Measurements from ENCODE around the gene ATXN7L1.
A peak's percentile ranks its signal among the peaks of the same experiment; 100 is the strongest.

Gene ATXN7L1

DNA sequence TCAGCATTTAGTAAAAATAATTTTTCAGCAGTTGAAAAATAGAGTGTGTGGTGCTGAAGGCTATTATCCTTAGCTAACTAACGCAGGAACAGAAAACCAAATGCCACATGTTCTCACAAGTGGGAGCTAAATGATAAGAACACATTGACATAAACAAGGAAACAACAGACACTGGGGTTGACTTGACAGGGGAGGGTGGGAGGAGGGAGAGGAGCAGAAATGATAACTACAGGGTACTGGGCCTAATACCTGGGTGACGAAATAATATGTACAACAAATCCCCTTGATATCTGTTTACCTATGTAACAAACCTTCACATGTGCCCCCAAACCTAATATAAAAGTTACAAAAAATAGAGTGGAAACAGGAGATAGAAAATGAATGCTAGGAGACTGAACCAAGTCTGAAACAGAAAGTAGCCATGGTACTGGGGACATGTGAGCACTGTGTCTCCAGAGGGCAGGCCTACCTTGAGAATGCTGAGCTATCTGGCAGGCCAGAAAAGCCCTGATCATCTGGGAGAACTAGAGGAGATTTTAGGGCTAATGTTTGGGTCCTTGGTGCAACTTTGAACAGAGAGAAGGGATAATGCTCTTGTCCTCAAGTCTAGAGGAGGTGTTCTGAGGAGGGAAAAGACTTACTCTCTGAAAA is 290.4 kb downstream of the ATXN7L1 start:
- TF ChIP-seq, protein P1, sequence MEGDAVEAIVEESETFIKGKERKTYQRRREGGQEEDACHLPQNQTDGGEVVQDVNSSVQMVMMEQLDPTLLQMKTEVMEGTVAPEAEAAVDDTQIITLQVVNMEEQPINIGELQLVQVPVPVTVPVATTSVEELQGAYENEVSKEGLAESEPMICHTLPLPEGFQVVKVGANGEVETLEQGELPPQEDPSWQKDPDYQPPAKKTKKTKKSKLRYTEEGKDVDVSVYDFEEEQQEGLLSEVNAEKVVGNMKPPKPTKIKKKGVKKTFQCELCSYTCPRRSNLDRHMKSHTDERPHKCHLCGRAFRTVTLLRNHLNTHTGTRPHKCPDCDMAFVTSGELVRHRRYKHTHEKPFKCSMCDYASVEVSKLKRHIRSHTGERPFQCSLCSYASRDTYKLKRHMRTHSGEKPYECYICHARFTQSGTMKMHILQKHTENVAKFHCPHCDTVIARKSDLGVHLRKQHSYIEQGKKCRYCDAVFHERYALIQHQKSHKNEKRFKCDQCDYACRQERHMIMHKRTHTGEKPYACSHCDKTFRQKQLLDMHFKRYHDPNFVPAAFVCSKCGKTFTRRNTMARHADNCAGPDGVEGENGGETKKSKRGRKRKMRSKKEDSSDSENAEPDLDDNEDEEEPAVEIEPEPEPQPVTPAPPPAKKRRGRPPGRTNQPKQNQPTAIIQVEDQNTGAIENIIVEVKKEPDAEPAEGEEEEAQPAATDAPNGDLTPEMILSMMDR (IDR thresholded peaks at IDR 0.05; ENCODE audit: control extremely low read depth, extremely low read depth, low read depth, missing control alignments) = no peak
- ChIA-PET POLR2A (no interaction called here), CTCF (interaction anchor here (0.8 to 2.4 kb wide), 5 partner anchors 9 to 664 kb away, joined by 3 to 5 read pairs (median 4); no protein-coding TSS in a partner anchor)
- peak; percentile 29 for DNase-seq (ENCODE audit: extremely low spot score)

DNA sequence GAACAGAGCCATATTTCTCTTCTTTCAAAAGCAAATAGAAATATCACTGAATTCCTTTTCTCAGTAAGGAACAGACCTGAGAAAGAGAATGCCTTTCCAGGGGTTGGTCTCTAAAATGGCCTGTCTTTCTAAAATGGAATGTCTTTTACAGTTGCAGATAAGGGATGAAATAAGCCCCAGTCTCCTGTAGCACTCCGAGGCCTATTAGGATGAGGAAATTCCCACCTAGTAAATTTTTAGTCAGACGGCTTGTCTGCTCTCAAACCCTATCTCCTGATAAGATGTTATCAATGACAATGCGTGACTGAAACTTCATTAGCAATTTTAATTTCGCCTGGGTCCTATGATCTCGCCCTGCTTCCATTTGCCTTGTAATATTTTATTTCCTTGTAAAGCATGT is 292.2 kb downstream of the ATXN7L1 start:
- DNase-seq (ENCODE audit: extremely low spot score) = no peak
- ChIA-PET POLR2A (no interaction called here), CTCF (no interaction called here)
- TF ChIP-seq, protein P1 (IDR thresholded peaks at IDR 0.05; ENCODE audit: control extremely low read depth, extremely low read depth, low read depth, missing control alignments) = no peak

DNA sequence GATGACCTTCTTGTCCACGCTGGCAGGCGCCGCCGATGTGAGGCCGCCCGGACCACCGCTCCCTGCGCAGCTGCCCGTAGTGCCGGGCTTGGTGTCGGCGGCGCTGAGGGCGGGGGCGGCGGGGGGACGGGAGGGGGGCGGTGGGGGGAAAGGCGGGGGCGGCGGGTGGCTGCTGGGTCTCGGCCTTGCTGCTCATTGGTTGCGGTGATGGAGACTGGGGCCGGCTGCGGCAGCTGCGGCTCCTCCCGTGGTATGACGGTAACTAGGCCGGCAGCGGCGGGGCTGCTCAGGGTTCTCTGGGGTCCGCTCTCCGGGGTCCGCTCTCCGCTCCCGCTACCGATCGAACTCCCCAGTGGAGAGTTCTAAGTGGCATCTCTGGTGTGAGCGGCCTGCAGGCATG is 293.3 kb downstream of the ATXN7L1 start:
- CTCF ChIA-PET = no interaction called here

DNA sequence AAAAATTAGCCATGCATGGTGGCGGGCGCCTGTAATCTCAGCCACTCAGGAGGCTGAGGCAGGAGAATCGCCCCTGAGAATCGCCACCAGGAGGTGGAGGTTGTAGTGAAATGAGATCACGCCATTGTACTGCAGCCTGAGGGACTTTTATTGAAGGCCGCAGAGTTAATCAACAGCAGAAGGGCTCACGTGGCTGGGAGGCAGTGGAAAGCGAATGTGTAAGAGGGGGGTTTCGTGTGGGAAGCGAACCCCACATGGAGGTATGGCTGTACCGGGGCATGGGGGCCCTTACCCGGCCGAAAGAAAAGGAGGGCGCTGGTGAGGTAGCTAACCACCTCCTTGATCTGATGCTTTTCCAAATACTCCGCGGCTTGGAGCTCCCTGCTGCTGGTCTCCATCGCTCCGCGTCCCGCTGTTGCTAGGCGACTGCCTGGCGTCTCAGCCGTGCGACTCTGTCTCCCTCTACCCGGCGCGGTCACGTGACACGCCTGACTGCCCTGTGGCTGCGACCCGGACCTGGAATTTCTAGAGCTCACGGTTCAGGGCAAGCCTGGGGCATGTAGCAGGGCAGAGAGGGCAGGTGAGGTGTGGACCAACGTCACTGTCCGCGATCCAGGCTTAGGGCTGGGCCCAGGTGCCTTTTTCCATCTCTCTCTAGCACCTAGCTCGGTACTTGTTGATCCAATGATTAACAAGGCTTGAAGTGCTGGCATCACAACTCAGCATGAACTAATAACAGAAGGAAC is 295.2 kb downstream of the ATXN7L1 start, which contains the start of gene EFCAB10:
Gene EFCAB10 (minus strand): TSS at position 428 of the 746 bp plus-strand sequence. CDS start 30 bp downstream, at position 398.
- TF ChIP-seq, protein P1 (IDR thresholded peaks at IDR 0.05; ENCODE audit: control extremely low read depth, extremely low read depth, low read depth, missing control alignments) = no peak
- DNase-seq (ENCODE audit: extremely low spot score) = peak; percentile 69
- CTCF ChIA-PET = interaction anchor here (0.9 to 1.5 kb wide), 3 partner anchors 11 to 76 kb away, joined by 3 to 4 read pairs (median 4); no protein-coding TSS in a partner anchor
- POLR2A ChIA-PET = no interaction called here

More for the DNA sequence above, 293.3 kb downstream of the ATXN7L1 start:
- no peak for DNase-seq (ENCODE audit: extremely low spot score)
- POLR2A ChIA-PET = no interaction called here
- TF ChIP-seq, protein P1 (IDR thresholded peaks at IDR 0.05; ENCODE audit: control extremely low read depth, extremely low read depth, low read depth, missing control alignments) = no peak

DNA sequence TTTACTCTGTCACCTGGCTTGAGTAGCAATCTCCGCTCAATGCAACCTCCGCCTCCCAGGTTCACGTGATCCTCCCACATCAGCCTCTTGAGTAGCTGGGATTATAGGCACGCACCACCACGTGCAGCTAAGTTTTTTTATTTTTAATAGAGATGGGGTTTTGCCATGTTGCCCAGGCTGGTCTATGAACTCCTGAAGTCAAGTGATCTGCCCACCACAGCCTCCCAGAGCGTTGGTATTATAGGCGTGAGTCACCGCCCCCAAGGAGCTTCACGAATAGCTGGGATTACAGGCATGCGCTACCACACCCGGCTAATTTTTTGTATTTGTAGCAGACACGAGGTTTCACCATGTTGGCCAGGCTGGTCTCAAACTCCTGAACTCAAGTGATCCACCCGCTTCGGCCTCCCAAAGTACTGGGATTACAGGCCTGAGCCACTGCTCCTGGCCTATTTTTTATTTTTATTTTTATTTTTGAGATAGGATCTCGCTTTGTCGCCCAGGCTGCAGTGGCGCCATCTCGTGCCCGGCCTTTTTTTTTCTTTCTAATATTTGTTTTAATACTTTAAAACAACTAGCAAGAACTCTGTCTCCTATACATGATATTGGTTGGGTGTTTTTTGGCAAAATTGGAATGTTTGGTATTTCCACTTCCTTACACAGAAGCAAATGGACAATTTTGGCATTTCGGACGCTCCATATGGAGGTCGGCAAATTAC is 296.2 kb downstream of the ATXN7L1 start:
- ChIA-PET POLR2A (no interaction called here), CTCF (interaction anchor here (1.2 to 1.9 kb wide), 3 partner anchors 8 to 49 kb away, joined by 3 to 7 read pairs (median 6); no protein-coding TSS in a partner anchor)

More for the DNA sequence above, 296.2 kb downstream of the ATXN7L1 start:
- TF ChIP-seq, protein P1 (IDR thresholded peaks at IDR 0.05; ENCODE audit: control extremely low read depth, extremely low read depth, low read depth, missing control alignments) = no peak
- no peak for DNase-seq (ENCODE audit: extremely low spot score)

All from GM10248 (cell line).